K562 (cell line): ENCODE results near the gene ING4. TPM values are rescaled to one million over a fixed set of nuclear protein-coding genes. Genes with fewer than 3 reads are reported as not detected.
A peak's percentile ranks its signal among the peaks of the same experiment; 100 is the strongest.

Experiments
- ATAC-seq: fragments of 200-7000 bp; cut with Tn5 transposase; 3 replicates; pipeline ENCODE4 v1.9.1; 2020; ENCODE audit warnings: moderate library complexity
- BruUV-seq: library from RNA; stranded (reverse); fragments of 400-500 nt; replicated peaks from 2 replicates; lab custom pipeline; 2021; lab: Mats Ljungman, UMichigan
- CTCF ChIA-PET: fragments of 300-600 bp; formaldehyde crosslinking; extraction: SDS; loops from one replicate; lab custom pipeline; 2021; ENCODE audit warnings: low intra/inter-chr PET ratio; lab: Yijun Ruan, JAX
- POLR2A ChIA-PET: fragments of 300-600, 350-650 bp; sonication (Branson Sonifier 250); formaldehyde crosslinking; extraction: SDS; loops from one replicate; lab custom pipeline; 2021; ENCODE audit warnings: antibody characterized with exemption, inconsistent platforms; lab: Yijun Ruan, JAX
- DNase-seq, 4 experiments: peaks; one replicate each; pipeline versions ENCODE4 v3.0.0 to v3.0.0-alpha.2; 2011 to 2018; ENCODE audit warnings: low spot score in 3 of 4, mixed read lengths in 3 of 4; ENCODE audit errors: extremely low read depth in 1 of 4
- FAIRE-seq: peaks from 2 replicates; lab custom pipeline; 2011; peaks lifted over from hg19 to GRCh38; lab: Jason Lieb, UNC
- H2AFZ ChIP-seq: 2 replicates; pipeline ENCODE4 v1.6.0; 2011; ENCODE audit warnings: low read depth, low read length, control low read depth, inconsistent platforms
- H3K27ac ChIP-seq: fragments of 200-600 bp; 3 replicates; pipeline ENCODE4 v1.8.0; 2011; ENCODE audit warnings: low read depth, mild to moderate bottlenecking, control low read depth, inconsistent platforms, low read length, moderate library complexity, mixed read lengths; ENCODE audit errors: extremely low read depth
- H3K27me3 ChIP-seq, 2 experiments: fragments of 300-600 bp in 1 of 2; 2 replicates in 1 of 2; 3 replicates in 1 of 2; pipeline versions ENCODE4 v1.6.0 to v1.8.0; 2011; ENCODE audit warnings: inconsistent platforms in 2 of 2, low read length in 2 of 2, mild to moderate bottlenecking in 1 of 2, mixed read lengths in 1 of 2, moderate library complexity in 1 of 2; ENCODE audit not compliant: control insufficient read depth in 2 of 2, insufficient read depth in 2 of 2
- H3K36me3 ChIP-seq: fragments of 300-600 bp; 3 replicates; pipeline ENCODE4 v1.8.0; 2011; ENCODE audit warnings: mild to moderate bottlenecking, low read length, inconsistent platforms; ENCODE audit not compliant: control insufficient read depth, insufficient read depth
- H3K4me1 ChIP-seq, 2 experiments: fragments of 200-600 bp in 1 of 2; replicated peaks in 1 of 2; 2 replicates in 1 of 2; 3 replicates in 1 of 2; pipeline versions ENCODE4 v1.5.1 to v1.8.0; 2011; ENCODE audit warnings: inconsistent platforms in 2 of 2, low read length in 2 of 2, mild to moderate bottlenecking in 1 of 2, mixed read lengths in 1 of 2, moderate library complexity in 1 of 2; ENCODE audit not compliant: control insufficient read depth in 2 of 2, insufficient read depth in 2 of 2
- H3K4me2 ChIP-seq: 2 replicates; pipeline ENCODE4 v1.6.1; 2011; ENCODE audit warnings: low read length, control low read depth, inconsistent platforms, mixed read lengths; ENCODE audit not compliant: insufficient read depth
- H3K4me3 ChIP-seq: fragments of 200-600 bp; sonication (generic), shearing (Covaris generic); 2 replicates; pipeline ENCODE4 v1.5.1; 2016; ENCODE audit warnings: control low read depth, inconsistent platforms
- H3K79me2 ChIP-seq: fragments of 200-600 bp; 3 replicates; pipeline ENCODE4 v1.8.0; 2011; ENCODE audit warnings: low read length, inconsistent platforms; ENCODE audit not compliant: control insufficient read depth, insufficient read depth
- H3K9ac ChIP-seq, 2 experiments: 2 replicates each; pipeline versions ENCODE4 v1.6.0 to v1.6.1; 2011; ENCODE audit warnings: low read depth in 2 of 2, low read length in 2 of 2, control low read depth in 1 of 2, inconsistent platforms in 1 of 2, mild to moderate bottlenecking in 1 of 2, mixed read lengths in 1 of 2; ENCODE audit not compliant: insufficient read depth in 1 of 2
- H3K9me1 ChIP-seq: one replicate; pipeline ENCODE4 v1.6.0; 2011; ENCODE audit warnings: inconsistent platforms, mild to moderate bottlenecking, low read length, moderate library complexity; ENCODE audit not compliant: control insufficient read depth, insufficient read depth
- H3K9me3 ChIP-seq: replicated peaks from 2 replicates; pipeline ENCODE4 v1.5.1; 2011; ENCODE audit warnings: low read depth, low read length, inconsistent platforms; ENCODE audit not compliant: control insufficient read depth, insufficient read depth
- H4K20me1 ChIP-seq: replicated peaks from 2 replicates; pipeline ENCODE4 v1.6.1; 2011; ENCODE audit warnings: low read length, inconsistent platforms, mixed read lengths; ENCODE audit not compliant: control insufficient read depth, insufficient read depth
- CC2D1A ChIP-seq: fragments of 450-650 bp; IDR thresholded peaks from 2 replicates; pipeline ENCODE4 v1.6.1; 2017; ENCODE audit warnings: mild to moderate bottlenecking
- CCNT2 ChIP-seq: IDR thresholded peaks from 2 replicates; pipeline ENCODE4 v1.6.1; 2011; ENCODE audit warnings: borderline replicate concordance, low read depth, mild to moderate bottlenecking, moderate library complexity, mixed read lengths, low read length; ENCODE audit not compliant: insufficient read length; ENCODE audit errors: extremely low read depth
- MEF2D ChIP-seq: conservative IDR thresholded peaks from 2 replicates; pipeline ENCODE4 v1.6.1; 2016; ENCODE audit warnings: low read depth, missing genetic modification characterization, missing compliant biosample characterization
- POLR2G ChIP-seq: fragments of 200-400 bp; formaldehyde crosslinking; IDR thresholded peaks from 2 replicates; pipeline ENCODE4 v1.6.1; 2017; ENCODE audit warnings: low read depth, mild to moderate bottlenecking, antibody characterized with exemption, low read length, moderate library complexity
- SIX5 ChIP-seq, 2 experiments: IDR thresholded peaks; 2 replicates each; pipeline ENCODE4 v1.6.1; 2011; ENCODE audit warnings: low read length in 2 of 2, borderline replicate concordance in 1 of 2, low read depth in 1 of 2, mild to moderate bottlenecking in 1 of 2, moderate library complexity in 1 of 2; ENCODE audit not compliant: insufficient read depth in 1 of 2
- SMAD4 ChIP-seq: fragments of 250-450 bp; sonication (Bioruptor Pico); conservative IDR thresholded peaks from 2 replicates; pipeline ENCODE4 v1.8.0; 2021; ENCODE audit warnings: inconsistent platforms, mild to moderate bottlenecking, moderate library complexity
- STAT5B ChIP-seq: fragments of 250-450 bp; sonication (Bioruptor Pico); IDR thresholded peaks from 2 replicates; pipeline ENCODE4 v1.8.0; 2021; ENCODE audit warnings: mild to moderate bottlenecking, inconsistent platforms
- WGBS: fragments of 100-300 bp; shearing (Covaris generic); methylation state at CpG from one replicate; pipeline ENCODE4 v1.1.6; 2016; ENCODE audit warnings: low coverage, mixed read lengths; ENCODE audit not compliant: insufficient coverage; ENCODE audit errors: missing lambda C conversion rate; 5-methylcytosine and 5-hydroxymethylcytosine counted together
- in situ Hi-C: fragments of 300-500 bp; cut with MboI; formaldehyde crosslinking; loops from 4 replicates; pipeline ENCODE4 v1.15.0; 2018; ENCODE audit warnings: inconsistent platforms, mixed read lengths
- intact Hi-C: fragments of 100-400 bp; cut with micrococcal nuclease; formaldehyde crosslinking; loops from 2 replicates; pipeline ENCODE4 v1.14.2; 2022
- polyA plus RNA-seq, 8 experiments: library from polyadenylated mRNA; depleted of rRNA in 4 of 8; stranded (reverse) in 5 of 8; unstranded in 3 of 8; fragments of >200 nt; fragmentation: Nextera tagmentation in 2 of 8; fragmentation: Illumina TruSeq in 1 of 8; extraction: Ambion mirVana in 2 of 8; extraction: Trizol in 1 of 8; gene quantifications; 2 replicates each; pipeline versions ENCODE4 v1.2.1 to v1.2.3, GENCODE V29; 2011 to 2014; ENCODE audit warnings: inconsistent platforms in 1 of 8, missing spikeins in 1 of 8
- total RNA-seq, 7 experiments: library from RNA; depleted of rRNA in 6 of 7; stranded (reverse); fragments of >200 nt in 6 of 7; fragmentation: Illumina TruSeq in 2 of 7; extraction: Trizol in 2 of 7; gene quantifications; 2 replicates each; pipeline versions ENCODE4 v1.2.1 to v1.2.3, GENCODE V29; 2011 to 2021; ENCODE audit warnings: low replicate concordance in 1 of 7

Gene ING4
- total and polyA plus RNA-seq, 9 of the 15 experiments (the other 6 are each of a cell fraction or from before 2014, with no cell fraction given) = 6.6 to 30.2 (median 15.7) TPM

GRCh38 chr12:6696690-6697583 lies 34.0 kb upstream of the ING4 start:
- H3K4me2 ChIP-seq = no peak overlapping the region

GRCh38 chr12:6695313-6696045 lies 32.6 kb upstream of the ING4 start:
- WGBS = 27% methylated on average over 6 of the region's 11 CpGs
- no peak for DNase-seq
- POLR2A ChIA-PET = no interaction called here
- Histone ChIP-seq H3K4me1 (peaks cover 0 to 23% of the 10 kb centered on the region in 2 experiments; a peak in 2 of 5 replicates), H2AFZ (no peak overlapping the region), H3K79me2 (no peaks in the 10 kb centered on the region; the same call in 2 of the 3 replicates), H4K20me1 (no peaks in the 10 kb centered on the region), H3K9me1 (no peaks in the 10 kb centered on the region), H3K27ac (no peak overlapping the region), H3K4me3 (no peak overlapping the region), H3K36me3 (no peaks in the 10 kb centered on the region), H3K9ac (peak overlapping the region in 1 of 2 experiments; percentile 58; a peak in 2 of 4 replicates), H3K9me3 (no peaks in the 10 kb centered on the region), H3K27me3 (peaks cover 9 to 17% of the 10 kb centered on the region in 2 experiments; a peak in 3 of 5 replicates), H3K4me2 (no peak overlapping the region)
- BruUV-seq = no TSS peak
- in situ Hi-C loops = no loop called here
- ATAC-seq = no peak
- CTCF ChIA-PET = no interaction called here
- intact Hi-C loops = no loop called here
- no peak for FAIRE-seq
- no peak for TF ChIP-seq SIX5 (IDR thresholded peaks at IDR 0.05; ENCODE audit: borderline replicate concordance in 1 of 2, insufficient read depth in 1 of 2, low read depth in 1 of 2, low read length in 2 of 2)
- TF ChIP-seq CC2D1A = no peak
- no peak for TF ChIP-seq CCNT2
- no peak for TF ChIP-seq STAT5B (CRISPR knock-in tag)
- no peak for TF ChIP-seq MEF2D (tag)

More at GRCh38 chr12:6696690-6697583, 34.0 kb upstream of the ING4 start:
- no peak for DNase-seq
- Histone ChIP-seq H2AFZ (no peak overlapping the region), H3K4me3 (no peak overlapping the region), H3K79me2 (no peaks in the 10 kb centered on the region), H3K4me1 (peaks cover 0 to 30% of the 10 kb centered on the region in 2 experiments; a peak in 2 of 5 replicates), H3K27me3 (peaks cover 11 to 27% of the 10 kb centered on the region in 2 experiments; a peak in 4 of 5 replicates), H3K27ac (no peak overlapping the region), H4K20me1 (no peaks in the 10 kb centered on the region), H3K9me1 (no peaks in the 10 kb centered on the region)
- ATAC-seq = no peak
- POLR2A ChIA-PET = interaction anchor here (0.5 to 2.8 kb wide), 3 partner anchors 8 to 374 kb away, joined by 3 to 11 read pairs (median 3); partner anchors contain the start of gene ZNF384
- no TSS peak for BruUV-seq
- in situ Hi-C loops = no loop called here
- intact Hi-C loops = no loop called here
- TF ChIP-seq SMAD4 (CRISPR knock-in tag) (no peak), POLR2G (peak; percentile 44)
- TF ChIP-seq, all 486 proteins: peak for 1
- no peak for FAIRE-seq
- Histone ChIP-seq H3K36me3 (no peaks in the 10 kb centered on the region), H3K9ac (no peak overlapping the region), H3K9me3 (no peaks in the 10 kb centered on the region)
- 45% methylated on average over 16 of the region's 17 CpGs for WGBS
- CTCF ChIA-PET = interaction anchor here (0.7 to 1.4 kb wide), 2 partner anchors 98 to 134 kb away, joined by 4 to 5 read pairs; no protein-coding TSS in a partner anchor
